ENCODE results near the gene GPR156.

Gene GPR156

DNA sequence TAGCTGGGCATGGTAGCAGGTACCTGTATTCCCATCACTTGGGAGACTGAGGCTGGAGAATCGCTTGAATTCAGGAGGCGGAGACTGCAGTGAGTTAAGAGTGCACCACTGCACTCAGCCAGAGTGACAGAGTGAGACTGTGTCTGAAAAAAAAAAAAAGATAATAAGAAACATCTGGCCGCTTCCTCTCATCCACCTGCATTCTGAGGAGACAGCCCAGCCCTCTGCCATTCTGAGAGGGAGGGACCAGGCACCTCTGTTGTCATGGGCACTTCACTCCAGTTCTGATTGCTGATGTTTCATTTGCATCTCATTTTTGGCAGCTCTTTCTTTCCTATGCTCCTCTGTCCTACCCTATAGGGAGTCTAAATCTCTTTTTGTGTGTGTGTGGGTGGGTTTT is 154.4 kb downstream of the GPR156 start:
- no peaks in the 10 kb centered on the region for H3K9me3 ChIP-seq (ENCODE audit: insufficient read depth, low read length)
- no peaks in the 10 kb centered on the region for H3K36me3 ChIP-seq (ENCODE audit: low read length)
- no peaks in the 10 kb centered on the region for H3K27me3 ChIP-seq (ENCODE audit: low read length)
- no peaks in the 10 kb centered on the region for H3F3A ChIP-seq (ENCODE audit: insufficient read depth)
- no peak overlapping the region for H3K9ac ChIP-seq (ENCODE audit: low read length)
- TF ChIP-seq EZH2phosphoT487 (conservative IDR thresholded peaks at IDR 0.05; ENCODE audit: low read length), result no peak
- TF ChIP-seq, protein P1, sequence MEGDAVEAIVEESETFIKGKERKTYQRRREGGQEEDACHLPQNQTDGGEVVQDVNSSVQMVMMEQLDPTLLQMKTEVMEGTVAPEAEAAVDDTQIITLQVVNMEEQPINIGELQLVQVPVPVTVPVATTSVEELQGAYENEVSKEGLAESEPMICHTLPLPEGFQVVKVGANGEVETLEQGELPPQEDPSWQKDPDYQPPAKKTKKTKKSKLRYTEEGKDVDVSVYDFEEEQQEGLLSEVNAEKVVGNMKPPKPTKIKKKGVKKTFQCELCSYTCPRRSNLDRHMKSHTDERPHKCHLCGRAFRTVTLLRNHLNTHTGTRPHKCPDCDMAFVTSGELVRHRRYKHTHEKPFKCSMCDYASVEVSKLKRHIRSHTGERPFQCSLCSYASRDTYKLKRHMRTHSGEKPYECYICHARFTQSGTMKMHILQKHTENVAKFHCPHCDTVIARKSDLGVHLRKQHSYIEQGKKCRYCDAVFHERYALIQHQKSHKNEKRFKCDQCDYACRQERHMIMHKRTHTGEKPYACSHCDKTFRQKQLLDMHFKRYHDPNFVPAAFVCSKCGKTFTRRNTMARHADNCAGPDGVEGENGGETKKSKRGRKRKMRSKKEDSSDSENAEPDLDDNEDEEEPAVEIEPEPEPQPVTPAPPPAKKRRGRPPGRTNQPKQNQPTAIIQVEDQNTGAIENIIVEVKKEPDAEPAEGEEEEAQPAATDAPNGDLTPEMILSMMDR (IDR thresholded peaks at IDR 0.05; ENCODE audit: insufficient read depth, low read length, poor library complexity, severe bottlenecking), result no peak
- H4K20me1 ChIP-seq (ENCODE audit: low read depth, low read length), result no peaks in the 10 kb centered on the region
- no peaks in the 10 kb centered on the region for H3K9me2 ChIP-seq (replicated peaks; ENCODE audit: insufficient read depth, low read length)
- H3K4me2 ChIP-seq (ENCODE audit: low read depth, low read length, poor library complexity, severe bottlenecking), result no peak overlapping the region
- H3K79me2 ChIP-seq (ENCODE audit: insufficient read depth, low read length), result no peaks in the 10 kb centered on the region
- no peak overlapping the region for H2AFZ ChIP-seq (ENCODE audit: low read depth, low read length, severe bottlenecking)
- no peak overlapping the region for H3K27ac ChIP-seq (ENCODE audit: low read depth, low read length)
- no peak overlapping the region for H3K4me3 ChIP-seq (ENCODE audit: insufficient read depth, low read length, poor library complexity, severe bottlenecking)

DNA sequence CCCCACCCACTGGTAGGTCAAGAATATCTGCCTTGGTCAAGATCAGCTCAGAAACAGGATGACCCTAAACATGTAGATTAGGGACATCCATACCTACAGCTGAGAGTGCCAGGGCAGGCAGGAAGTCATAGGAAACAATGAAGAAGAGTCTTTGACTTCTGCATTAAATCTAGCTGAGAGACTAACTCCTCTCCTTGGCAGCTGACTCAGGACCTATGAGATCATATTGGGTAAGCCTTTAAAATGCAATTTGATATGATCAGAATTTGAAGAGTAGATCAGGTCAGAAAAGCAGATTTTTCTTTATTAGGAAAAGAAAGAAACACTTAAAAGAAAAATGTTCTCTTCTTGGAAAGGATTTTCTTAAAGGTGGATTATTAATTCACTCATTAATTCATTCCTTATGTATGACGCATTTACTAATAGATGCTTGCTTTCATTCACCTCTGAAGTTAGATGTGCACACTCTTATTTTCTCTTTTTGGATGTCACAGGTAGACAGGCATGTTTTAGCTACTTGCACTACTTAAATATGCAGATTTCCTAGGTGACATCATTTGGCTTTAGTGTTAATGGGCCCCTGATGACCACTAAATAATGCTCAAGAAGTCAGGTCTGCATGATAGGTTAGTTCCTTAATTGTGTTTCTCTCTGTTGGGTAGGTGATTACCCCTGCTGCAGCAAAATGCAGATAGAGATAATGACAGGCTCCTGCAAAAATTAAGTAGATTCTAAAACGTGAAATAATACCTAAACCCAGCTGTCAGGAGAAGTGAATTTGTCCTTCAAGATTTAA is 155.1 kb downstream of the GPR156 start:
- Histone ChIP-seq H3K4me3 (ENCODE audit: insufficient read depth, low read length, poor library complexity, severe bottlenecking) (no peak overlapping the region), H3K9me3 (ENCODE audit: insufficient read depth, low read length) (no peaks in the 10 kb centered on the region), H3K9ac (ENCODE audit: low read length) (no peak overlapping the region), H3K27me3 (ENCODE audit: low read length) (no peaks in the 10 kb centered on the region), H2AFZ (ENCODE audit: low read depth, low read length, severe bottlenecking) (no peak overlapping the region), H3K27ac (ENCODE audit: low read depth, low read length) (no peak overlapping the region), H3K36me3 (ENCODE audit: low read length) (no peaks in the 10 kb centered on the region), H3K4me2 (ENCODE audit: low read depth, low read length, poor library complexity, severe bottlenecking) (no peak overlapping the region), H3K9me2 (replicated peaks; ENCODE audit: insufficient read depth, low read length) (no peaks in the 10 kb centered on the region), H3K79me2 (ENCODE audit: insufficient read depth, low read length) (no peaks in the 10 kb centered on the region), H3F3A (ENCODE audit: insufficient read depth) (no peaks in the 10 kb centered on the region), H4K20me1 (ENCODE audit: low read depth, low read length) (no peaks in the 10 kb centered on the region)
- no peak for TF ChIP-seq EZH2phosphoT487 (conservative IDR thresholded peaks at IDR 0.05; ENCODE audit: low read length)
- TF ChIP-seq, protein P1 (IDR thresholded peaks at IDR 0.05; ENCODE audit: insufficient read depth, low read length, poor library complexity, severe bottlenecking), result no peak

DNA sequence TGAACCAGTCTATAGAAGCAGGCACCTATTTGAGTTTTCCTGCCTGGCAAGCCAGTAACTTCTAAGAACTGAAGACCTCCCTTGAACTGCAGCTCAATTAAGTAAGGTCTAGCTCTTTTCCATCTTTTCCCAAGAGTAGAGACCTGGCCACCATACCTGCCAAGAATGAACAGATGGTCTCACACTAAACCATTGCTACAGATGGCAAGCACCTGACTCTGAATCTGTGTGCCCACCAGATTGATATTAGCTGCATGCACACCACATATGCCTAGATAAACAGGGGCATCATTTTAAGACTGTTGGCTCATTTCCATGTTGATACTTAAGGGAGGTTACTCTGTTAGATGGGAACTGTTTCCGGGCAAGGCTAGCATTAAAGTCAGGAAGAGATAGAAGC is 156.0 kb downstream of the GPR156 start:
- TF ChIP-seq EZH2phosphoT487 (conservative IDR thresholded peaks at IDR 0.05; ENCODE audit: low read length), result no peak
- TF ChIP-seq, protein P1 (IDR thresholded peaks at IDR 0.05; ENCODE audit: insufficient read depth, low read length, poor library complexity, severe bottlenecking), result no peak
- H3K4me3 ChIP-seq (ENCODE audit: insufficient read depth, low read length, poor library complexity, severe bottlenecking), result no peak overlapping the region
- no peaks in the 10 kb centered on the region for H3K27me3 ChIP-seq (ENCODE audit: low read length)
- no peaks in the 10 kb centered on the region for H3F3A ChIP-seq (ENCODE audit: insufficient read depth)
- no peaks in the 10 kb centered on the region for H3K36me3 ChIP-seq (ENCODE audit: low read length)
- no peak overlapping the region for H3K4me2 ChIP-seq (ENCODE audit: low read depth, low read length, poor library complexity, severe bottlenecking)
- no peak overlapping the region for H3K27ac ChIP-seq (ENCODE audit: low read depth, low read length)
- H3K9me2 ChIP-seq (replicated peaks; ENCODE audit: insufficient read depth, low read length), result no peaks in the 10 kb centered on the region
- H4K20me1 ChIP-seq (ENCODE audit: low read depth, low read length), result no peaks in the 10 kb centered on the region
- no peak overlapping the region for H3K9ac ChIP-seq (ENCODE audit: low read length)
- H3K79me2 ChIP-seq (ENCODE audit: insufficient read depth, low read length), result no peaks in the 10 kb centered on the region
- no peak overlapping the region for H2AFZ ChIP-seq (ENCODE audit: low read depth, low read length, severe bottlenecking)
- H3K9me3 ChIP-seq (ENCODE audit: insufficient read depth, low read length), result no peaks in the 10 kb centered on the region
